HepG2 (cell line): ENCODE data around the gene CST4. TPM values are rescaled to one million over a fixed set of nuclear protein-coding genes. Genes with fewer than 3 reads are reported as not detected.

Experiments used
- DR1 ChIP-seq: sonication (generic); formaldehyde crosslinking; IDR thresholded peaks from 2 replicates; pipeline ENCODE4 v1.8.0; 2021; ENCODE audit warnings: mild to moderate bottlenecking, missing genetic modification reagents, inconsistent platforms
- GZF1 ChIP-seq: sonication (generic); formaldehyde crosslinking; IDR thresholded peaks from 2 replicates; pipeline ENCODE4 v1.5.1; 2020; ENCODE audit warnings: mild to moderate bottlenecking, missing genetic modification reagents
- JARID2 ChIP-seq: sonication (generic); formaldehyde crosslinking; IDR thresholded peaks from 2 replicates; pipeline ENCODE4 v1.8.1; 2023; ENCODE audit warnings: missing genetic modification reagents, inconsistent platforms; ENCODE audit not compliant: insufficient replicate concordance
- KDM4B ChIP-seq: sonication (generic); formaldehyde crosslinking; IDR thresholded peaks from 2 replicates; pipeline ENCODE4 v1.4.0; 2020; ENCODE audit warnings: missing genetic modification reagents
- KLF6 ChIP-seq: IDR thresholded peaks from 2 replicates; pipeline ENCODE4 v1.8.0; 2016; ENCODE audit warnings: missing biosample characterization, missing genetic modification reagents
- MTF2 ChIP-seq: sonication (generic); formaldehyde crosslinking; IDR thresholded peaks from 2 replicates; pipeline ENCODE4 v1.5.0; 2020; ENCODE audit warnings: missing genetic modification reagents, borderline replicate concordance
- XBP1 ChIP-seq: sonication (generic); formaldehyde crosslinking; IDR thresholded peaks from 2 replicates; pipeline ENCODE4 v1.5.0; 2020; ENCODE audit warnings: missing genetic modification reagents
- ZNF441 ChIP-seq: sonication (generic); formaldehyde crosslinking; IDR thresholded peaks from 2 replicates; pipeline ENCODE4 v1.7.0; 2021; ENCODE audit warnings: missing genetic modification reagents, borderline replicate concordance
- ZNF672 ChIP-seq: sonication (generic); formaldehyde crosslinking; IDR thresholded peaks from 2 replicates; pipeline ENCODE4 v1.8.1; 2022; ENCODE audit warnings: missing genetic modification reagents
- ZNF749 ChIP-seq: sonication (generic); formaldehyde crosslinking; IDR thresholded peaks from 2 replicates; pipeline ENCODE4 v1.8.0; 2022; ENCODE audit warnings: mild to moderate bottlenecking, missing genetic modification reagents, moderate library complexity, borderline replicate concordance
- polyA plus RNA-seq, 8 experiments: library from polyadenylated mRNA; depleted of rRNA in 3 of 8; stranded (reverse) in 7 of 8; unstranded in 1 of 8; fragments of >200 nt; fragmentation: Illumina TruSeq in 4 of 8; extraction: Trizol in 4 of 8; gene quantifications; 2 replicates each; pipeline versions ENCODE4 v1.2.1 to v1.2.3, GENCODE V29; 2011 to 2016; ENCODE audit warnings: low read depth in 4 of 8, missing spikeins in 1 of 8, mixed read lengths in 1 of 8; ENCODE audit not compliant: insufficient read depth in 1 of 8
- total RNA-seq, 5 experiments: library from RNA; depleted of rRNA; stranded (reverse); fragments of >200 nt; fragmentation: Illumina TruSeq; extraction: Trizol; gene quantifications; 2 replicates each; pipeline ENCODE4 v1.2.3, GENCODE V29; 2016; ENCODE audit warnings: low read depth in 1 of 5
- TF ChIP-seq, protein P1 (sequence below): sonication (generic); formaldehyde crosslinking; IDR thresholded peaks from 2 replicates; pipeline ENCODE4 v1.4.0; 2020; ENCODE audit warnings: missing genetic modification reagents
- TF ChIP-seq, protein P2 (sequence below): sonication (generic); formaldehyde crosslinking; IDR thresholded peaks from 2 replicates; pipeline ENCODE4 v1.4.0; 2020; ENCODE audit warnings: low read depth, mild to moderate bottlenecking, missing genetic modification reagents
- TF ChIP-seq, protein P3 (sequence below): sonication (generic); formaldehyde crosslinking; IDR thresholded peaks from 2 replicates; pipeline ENCODE4 v1.5.0; 2020; ENCODE audit warnings: mild to moderate bottlenecking, missing genetic modification reagents, moderate library complexity
- TF ChIP-seq, protein P4 (sequence below): sonication (generic); formaldehyde crosslinking; conservative IDR thresholded peaks from 2 replicates; pipeline ENCODE4 v1.8.1; 2023; ENCODE audit warnings: missing genetic modification reagents
- TF ChIP-seq, protein P5 (sequence below): IDR thresholded peaks from 2 replicates; pipeline ENCODE4 v1.6.1; 2016; ENCODE audit warnings: low read depth, missing genetic modification reagents, missing compliant biosample characterization

The CST4 gene
- total and polyA plus RNA-seq, 2 of the 13 experiments (the other 11 are each of a cell fraction or from before 2014, with no cell fraction given) = not detected

DNA sequence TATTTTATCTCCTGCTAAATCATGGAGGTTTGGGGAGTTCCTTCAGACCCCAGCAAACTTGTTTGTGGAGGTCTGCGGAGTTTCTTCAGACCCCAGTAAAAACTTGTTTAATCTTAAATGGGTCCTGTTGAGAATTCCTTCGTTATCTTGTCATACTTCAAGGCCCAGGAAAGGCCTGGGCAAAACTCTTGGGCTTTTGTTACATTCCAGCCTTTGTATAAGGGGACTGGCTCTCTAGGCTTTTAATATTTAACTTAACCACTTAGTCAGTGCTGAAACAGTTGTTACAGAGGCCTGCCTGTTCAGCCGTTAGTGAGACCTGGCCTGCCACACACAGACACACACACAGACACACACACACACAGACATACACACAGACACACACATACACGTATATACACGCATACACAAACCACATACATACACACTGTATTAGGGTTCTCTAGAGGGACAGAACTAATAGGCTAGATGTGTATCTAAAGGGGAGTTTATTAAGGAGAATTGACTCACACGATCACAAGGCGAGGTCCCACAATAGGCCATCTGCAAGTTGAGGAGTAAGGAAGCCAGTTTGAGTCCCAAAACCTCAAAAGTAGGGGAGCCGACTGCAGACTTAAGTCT, 29.7 kb downstream of the CST4 start (continued):
- TF ChIP-seq, protein P1, sequence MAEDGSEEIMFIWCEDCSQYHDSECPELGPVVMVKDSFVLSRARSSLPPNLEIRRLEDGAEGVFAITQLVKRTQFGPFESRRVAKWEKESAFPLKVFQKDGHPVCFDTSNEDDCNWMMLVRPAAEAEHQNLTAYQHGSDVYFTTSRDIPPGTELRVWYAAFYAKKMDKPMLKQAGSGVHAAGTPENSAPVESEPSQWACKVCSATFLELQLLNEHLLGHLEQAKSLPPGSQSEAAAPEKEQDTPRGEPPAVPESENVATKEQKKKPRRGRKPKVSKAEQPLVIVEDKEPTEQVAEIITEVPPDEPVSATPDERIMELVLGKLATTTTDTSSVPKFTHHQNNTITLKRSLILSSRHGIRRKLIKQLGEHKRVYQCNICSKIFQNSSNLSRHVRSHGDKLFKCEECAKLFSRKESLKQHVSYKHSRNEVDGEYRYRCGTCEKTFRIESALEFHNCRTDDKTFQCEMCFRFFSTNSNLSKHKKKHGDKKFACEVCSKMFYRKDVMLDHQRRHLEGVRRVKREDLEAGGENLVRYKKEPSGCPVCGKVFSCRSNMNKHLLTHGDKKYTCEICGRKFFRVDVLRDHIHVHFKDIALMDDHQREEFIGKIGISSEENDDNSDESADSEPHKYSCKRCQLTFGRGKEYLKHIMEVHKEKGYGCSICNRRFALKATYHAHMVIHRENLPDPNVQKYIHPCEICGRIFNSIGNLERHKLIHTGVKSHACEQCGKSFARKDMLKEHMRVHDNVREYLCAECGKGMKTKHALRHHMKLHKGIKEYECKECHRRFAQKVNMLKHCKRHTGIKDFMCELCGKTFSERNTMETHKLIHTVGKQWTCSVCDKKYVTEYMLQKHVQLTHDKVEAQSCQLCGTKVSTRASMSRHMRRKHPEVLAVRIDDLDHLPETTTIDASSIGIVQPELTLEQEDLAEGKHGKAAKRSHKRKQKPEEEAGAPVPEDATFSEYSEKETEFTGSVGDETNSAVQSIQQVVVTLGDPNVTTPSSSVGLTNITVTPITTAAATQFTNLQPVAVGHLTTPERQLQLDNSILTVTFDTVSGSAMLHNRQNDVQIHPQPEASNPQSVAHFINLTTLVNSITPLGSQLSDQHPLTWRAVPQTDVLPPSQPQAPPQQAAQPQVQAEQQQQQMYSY (CRISPR knock-in tag) = no peak
- TF ChIP-seq ZNF441 = no peak
- TF ChIP-seq GZF1 (CRISPR knock-in tag) = 0 out of 2 replicates have a peak, but pooled peaks have one; percentile 32
- TF ChIP-seq, protein P2, sequence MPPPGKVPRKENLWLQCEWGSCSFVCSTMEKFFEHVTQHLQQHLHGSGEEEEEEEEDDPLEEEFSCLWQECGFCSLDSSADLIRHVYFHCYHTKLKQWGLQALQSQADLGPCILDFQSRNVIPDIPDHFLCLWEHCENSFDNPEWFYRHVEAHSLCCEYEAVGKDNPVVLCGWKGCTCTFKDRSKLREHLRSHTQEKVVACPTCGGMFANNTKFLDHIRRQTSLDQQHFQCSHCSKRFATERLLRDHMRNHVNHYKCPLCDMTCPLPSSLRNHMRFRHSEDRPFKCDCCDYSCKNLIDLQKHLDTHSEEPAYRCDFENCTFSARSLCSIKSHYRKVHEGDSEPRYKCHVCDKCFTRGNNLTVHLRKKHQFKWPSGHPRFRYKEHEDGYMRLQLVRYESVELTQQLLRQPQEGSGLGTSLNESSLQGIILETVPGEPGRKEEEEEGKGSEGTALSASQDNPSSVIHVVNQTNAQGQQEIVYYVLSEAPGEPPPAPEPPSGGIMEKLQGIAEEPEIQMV = no peak; the same call in 1 of the 2 replicates
- no peak for TF ChIP-seq KLF6 (CRISPR knock-in tag)
- TF ChIP-seq, protein P3, sequence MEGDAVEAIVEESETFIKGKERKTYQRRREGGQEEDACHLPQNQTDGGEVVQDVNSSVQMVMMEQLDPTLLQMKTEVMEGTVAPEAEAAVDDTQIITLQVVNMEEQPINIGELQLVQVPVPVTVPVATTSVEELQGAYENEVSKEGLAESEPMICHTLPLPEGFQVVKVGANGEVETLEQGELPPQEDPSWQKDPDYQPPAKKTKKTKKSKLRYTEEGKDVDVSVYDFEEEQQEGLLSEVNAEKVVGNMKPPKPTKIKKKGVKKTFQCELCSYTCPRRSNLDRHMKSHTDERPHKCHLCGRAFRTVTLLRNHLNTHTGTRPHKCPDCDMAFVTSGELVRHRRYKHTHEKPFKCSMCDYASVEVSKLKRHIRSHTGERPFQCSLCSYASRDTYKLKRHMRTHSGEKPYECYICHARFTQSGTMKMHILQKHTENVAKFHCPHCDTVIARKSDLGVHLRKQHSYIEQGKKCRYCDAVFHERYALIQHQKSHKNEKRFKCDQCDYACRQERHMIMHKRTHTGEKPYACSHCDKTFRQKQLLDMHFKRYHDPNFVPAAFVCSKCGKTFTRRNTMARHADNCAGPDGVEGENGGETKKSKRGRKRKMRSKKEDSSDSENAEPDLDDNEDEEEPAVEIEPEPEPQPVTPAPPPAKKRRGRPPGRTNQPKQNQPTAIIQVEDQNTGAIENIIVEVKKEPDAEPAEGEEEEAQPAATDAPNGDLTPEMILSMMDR (CRISPR knock-in tag) = no peak; the same call in 1 of the 2 replicates
- TF ChIP-seq DR1 = peak; percentile 42; the same call in 1 of the 2 replicates
- TF ChIP-seq MTF2 (CRISPR knock-in tag) = no peak
- TF ChIP-seq, protein P4, sequence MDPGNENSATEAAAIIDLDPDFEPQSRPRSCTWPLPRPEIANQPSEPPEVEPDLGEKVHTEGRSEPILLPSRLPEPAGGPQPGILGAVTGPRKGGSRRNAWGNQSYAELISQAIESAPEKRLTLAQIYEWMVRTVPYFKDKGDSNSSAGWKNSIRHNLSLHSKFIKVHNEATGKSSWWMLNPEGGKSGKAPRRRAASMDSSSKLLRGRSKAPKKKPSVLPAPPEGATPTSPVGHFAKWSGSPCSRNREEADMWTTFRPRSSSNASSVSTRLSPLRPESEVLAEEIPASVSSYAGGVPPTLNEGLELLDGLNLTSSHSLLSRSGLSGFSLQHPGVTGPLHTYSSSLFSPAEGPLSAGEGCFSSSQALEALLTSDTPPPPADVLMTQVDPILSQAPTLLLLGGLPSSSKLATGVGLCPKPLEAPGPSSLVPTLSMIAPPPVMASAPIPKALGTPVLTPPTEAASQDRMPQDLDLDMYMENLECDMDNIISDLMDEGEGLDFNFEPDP (CRISPR knock-in tag) = no peak
- no peak for TF ChIP-seq XBP1
- TF ChIP-seq KDM4B (CRISPR knock-in tag) = no peak
- TF ChIP-seq JARID2 = no peak
- no peak for TF ChIP-seq ZNF672 (CRISPR knock-in tag)
- TF ChIP-seq, protein P5, sequence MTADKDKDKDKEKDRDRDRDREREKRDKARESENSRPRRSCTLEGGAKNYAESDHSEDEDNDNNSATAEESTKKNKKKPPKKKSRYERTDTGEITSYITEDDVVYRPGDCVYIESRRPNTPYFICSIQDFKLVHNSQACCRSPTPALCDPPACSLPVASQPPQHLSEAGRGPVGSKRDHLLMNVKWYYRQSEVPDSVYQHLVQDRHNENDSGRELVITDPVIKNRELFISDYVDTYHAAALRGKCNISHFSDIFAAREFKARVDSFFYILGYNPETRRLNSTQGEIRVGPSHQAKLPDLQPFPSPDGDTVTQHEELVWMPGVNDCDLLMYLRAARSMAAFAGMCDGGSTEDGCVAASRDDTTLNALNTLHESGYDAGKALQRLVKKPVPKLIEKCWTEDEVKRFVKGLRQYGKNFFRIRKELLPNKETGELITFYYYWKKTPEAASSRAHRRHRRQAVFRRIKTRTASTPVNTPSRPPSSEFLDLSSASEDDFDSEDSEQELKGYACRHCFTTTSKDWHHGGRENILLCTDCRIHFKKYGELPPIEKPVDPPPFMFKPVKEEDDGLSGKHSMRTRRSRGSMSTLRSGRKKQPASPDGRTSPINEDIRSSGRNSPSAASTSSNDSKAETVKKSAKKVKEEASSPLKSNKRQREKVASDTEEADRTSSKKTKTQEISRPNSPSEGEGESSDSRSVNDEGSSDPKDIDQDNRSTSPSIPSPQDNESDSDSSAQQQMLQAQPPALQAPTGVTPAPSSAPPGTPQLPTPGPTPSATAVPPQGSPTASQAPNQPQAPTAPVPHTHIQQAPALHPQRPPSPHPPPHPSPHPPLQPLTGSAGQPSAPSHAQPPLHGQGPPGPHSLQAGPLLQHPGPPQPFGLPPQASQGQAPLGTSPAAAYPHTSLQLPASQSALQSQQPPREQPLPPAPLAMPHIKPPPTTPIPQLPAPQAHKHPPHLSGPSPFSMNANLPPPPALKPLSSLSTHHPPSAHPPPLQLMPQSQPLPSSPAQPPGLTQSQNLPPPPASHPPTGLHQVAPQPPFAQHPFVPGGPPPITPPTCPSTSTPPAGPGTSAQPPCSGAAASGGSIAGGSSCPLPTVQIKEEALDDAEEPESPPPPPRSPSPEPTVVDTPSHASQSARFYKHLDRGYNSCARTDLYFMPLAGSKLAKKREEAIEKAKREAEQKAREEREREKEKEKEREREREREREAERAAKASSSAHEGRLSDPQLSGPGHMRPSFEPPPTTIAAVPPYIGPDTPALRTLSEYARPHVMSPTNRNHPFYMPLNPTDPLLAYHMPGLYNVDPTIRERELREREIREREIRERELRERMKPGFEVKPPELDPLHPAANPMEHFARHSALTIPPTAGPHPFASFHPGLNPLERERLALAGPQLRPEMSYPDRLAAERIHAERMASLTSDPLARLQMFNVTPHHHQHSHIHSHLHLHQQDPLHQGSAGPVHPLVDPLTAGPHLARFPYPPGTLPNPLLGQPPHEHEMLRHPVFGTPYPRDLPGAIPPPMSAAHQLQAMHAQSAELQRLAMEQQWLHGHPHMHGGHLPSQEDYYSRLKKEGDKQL = no peak
- peak; percentile 45 for TF ChIP-seq ZNF749 (CRISPR knock-in tag)
